HG03108 (cell line): ENCODE data around the gene RTBDN.

Experiments used
- ATAC-seq: cut with Tn5 transposase; IDR thresholded peaks from one replicate; pipeline ENCODE4 v1.9.1; 2021; ENCODE audit warnings: moderate library complexity; ENCODE audit not compliant: unreplicated experiment

Gene RTBDN

GRCh38 chr19:12783291-12783848 lies 51.0 kb downstream of the RTBDN start:
- no peak for ATAC-seq

- ATAC-seq: peak; percentile 21
Measured at GRCh38 chr19:12782424-12783290, 51.7 kb downstream of the RTBDN start.

- no peak for ATAC-seq
Measured at GRCh38 chr19:12782174-12782423, 52.3 kb downstream of the RTBDN start.

GRCh38 chr19:12779162-12779993 lies 55.0 kb downstream of the RTBDN start:
- no peak for ATAC-seq

- ATAC-seq: no peak
Measured at GRCh38 chr19:12778905-12779161, 55.5 kb downstream of the RTBDN start.

- no peak for ATAC-seq
Measured at GRCh38 chr19:12778017-12778904, 56.1 kb downstream of the RTBDN start.

GRCh38 chr19:12777217-12778016 lies 57.0 kb downstream of the RTBDN start:
- no peak for ATAC-seq
